Hepatocyte (in vitro differentiated cells): ENCODE measurements around the gene IRX5. TPM values are rescaled to one million over a fixed set of nuclear protein-coding genes. Genes with fewer than 3 reads are reported as not detected.
A peak's percentile ranks its signal among the peaks of the same experiment; 100 is the strongest.

Experiments
- DNase-seq: peaks from one replicate; pipeline ENCODE4 v3.0.0-alpha.2; 2016; ENCODE audit warnings: low spot score
- H2AFZ ChIP-seq: fragments of 200-600 bp; sonication (generic); 2 replicates; pipeline ENCODE4 v1.6.0; 2016; ENCODE audit warnings: antibody characterized with exemption, mild to moderate bottlenecking
- H3K27ac ChIP-seq: fragments of 200-600 bp; sonication (generic); 2 replicates; pipeline ENCODE4 v1.5.1; 2016; ENCODE audit warnings: mild to moderate bottlenecking
- H3K27me3 ChIP-seq: fragments of 200-600 bp; sonication (generic); 2 replicates; pipeline ENCODE4 v1.6.1; 2016
- H3K36me3 ChIP-seq: fragments of 200-600 bp; sonication (generic); replicated peaks from 2 replicates; pipeline ENCODE4 v1.5.1; 2016; ENCODE audit warnings: low read depth; ENCODE audit not compliant: insufficient read depth
- H3K4me1 ChIP-seq: fragments of 200-600 bp; sonication (generic); 2 replicates; pipeline ENCODE4 v1.5.1; 2016; ENCODE audit warnings: mild to moderate bottlenecking, moderate library complexity; ENCODE audit not compliant: insufficient read depth
- H3K4me2 ChIP-seq: fragments of 200-600 bp; sonication (generic); 2 replicates; pipeline ENCODE4 v1.6.0; 2016
- H3K4me3 ChIP-seq: fragments of 200-600 bp; sonication (generic); 2 replicates; pipeline ENCODE4 v1.5.1; 2016; ENCODE audit warnings: mild to moderate bottlenecking
- H3K79me2 ChIP-seq: fragments of 200-600 bp; sonication (generic); 2 replicates; pipeline ENCODE4 v1.6.0; 2017; ENCODE audit warnings: mild to moderate bottlenecking
- H3K9me2 ChIP-seq: fragments of 200-600 bp; sonication (generic); replicated peaks from 2 replicates; pipeline ENCODE4 v1.6.0; 2017; ENCODE audit warnings: mild to moderate bottlenecking; ENCODE audit not compliant: insufficient read depth
- H3K9me3 ChIP-seq: fragments of 200-600 bp; sonication (generic); 2 replicates; pipeline ENCODE4 v1.5.1; 2016; ENCODE audit warnings: low read depth, mild to moderate bottlenecking
- H4K20me1 ChIP-seq: fragments of 200-600 bp; sonication (generic); 2 replicates; pipeline ENCODE4 v1.6.0; 2016; ENCODE audit warnings: mild to moderate bottlenecking; ENCODE audit not compliant: insufficient read depth, poor library complexity, severe bottlenecking
- CTCF ChIP-seq: fragments of 200-600 bp; sonication (generic); IDR thresholded peaks from 2 replicates; pipeline ENCODE4 v1.5.1; 2016; ENCODE audit warnings: antibody characterized with exemption, mild to moderate bottlenecking; ENCODE audit not compliant: poor library complexity
- EZH2 ChIP-seq: fragments of 200-600 bp; sonication (generic); IDR thresholded peaks from 2 replicates; pipeline ENCODE4 v1.6.1; 2016; ENCODE audit warnings: antibody characterized with exemption, mild to moderate bottlenecking, borderline replicate concordance
- EZH2phosphoT487 ChIP-seq: fragments of 200-600 bp; sonication (generic); IDR thresholded peaks from one replicate; pipeline ENCODE4 v1.6.1; 2018; ENCODE audit warnings: antibody characterized with exemption, mild to moderate bottlenecking, low read depth, moderate library complexity; ENCODE audit not compliant: unreplicated experiment, severe bottlenecking
- WGBS: methylation state at CpG from one replicate; pipeline ENCODE4 v1.1.6; 2016; ENCODE audit warnings: low lambda C conversion rate; ENCODE audit errors: missing lambda C conversion rate; 5-methylcytosine and 5-hydroxymethylcytosine counted together
- polyA plus RNA-seq: library from polyadenylated mRNA; unstranded; fragments of >200 nt; fragmentation: Nextera tagmentation; extraction: Ambion mirVana; gene quantifications from 2 replicates; pipeline ENCODE4 v1.2.1, GENCODE V29; 2016
- total RNA-seq: library from RNA; depleted of rRNA; stranded (reverse); fragments of >200 nt; gene quantifications from 2 replicates; pipeline ENCODE4 v1.2.3, GENCODE V29; 2014

IRX5 gene
- total RNA-seq (3.2 and 5.3 TPM in 2 replicates), polyA plus RNA-seq (1.7 and 2.7 TPM in 2 replicates)

- Histone ChIP-seq H2AFZ (peak within 1 kb of the TSS; percentile 86), H3K27me3 (peaks cover 47% of the 10 kb centered on the region), H3K79me2 (peaks cover 45% of the 10 kb centered on the region), H4K20me1 (peaks cover 8% of the 10 kb centered on the region), H3K4me3 (peak within 1 kb of the TSS; percentile 68), H3K4me2 (peak within 1 kb of the TSS; percentile 91), H3K27ac (peak within 1 kb of the TSS; percentile 97), H3K4me1 (peaks cover 11% of the 10 kb centered on the region), H3K9me2 (no peaks in the 10 kb centered on the region), H3K9me3 (no peaks in the 10 kb centered on the region), H3K36me3 (no peaks in the 10 kb centered on the region)
- peak; percentile 95 for DNase-seq
- TF ChIP-seq CTCF (peak; percentile 14), EZH2phosphoT487 (no peak), EZH2 (no peak)
- under 1% methylated on average over 48 of the region's 71 CpGs for WGBS
Observed at GRCh38 chr16:54930005-54930868, at the start of gene IRX5. TSS of gene IRX5 (plus strand) at chr16:54930865. CDS start at chr16:54931199, 334 bp downstream.

GRCh38 chr16:54882556-54882955 is 48.1 kb upstream of the IRX5 start:
- WGBS = 53% methylated on average over 2 of the region's 2 CpGs
- no peaks in the 10 kb centered on the region for H4K20me1 ChIP-seq
- no peak overlapping the region for H3K27ac ChIP-seq
- H3K79me2 ChIP-seq = no peaks in the 10 kb centered on the region
- H3K4me1 ChIP-seq = no peaks in the 10 kb centered on the region
- no peaks in the 10 kb centered on the region for H3K9me3 ChIP-seq
- no peak for DNase-seq
- no peaks in the 10 kb centered on the region for H3K27me3 ChIP-seq
- H2AFZ ChIP-seq = no peak overlapping the region
- H3K4me3 ChIP-seq = no peak overlapping the region
- no peaks in the 10 kb centered on the region for H3K9me2 ChIP-seq
- no peak overlapping the region for H3K4me2 ChIP-seq
- no peak for TF ChIP-seq EZH2
- TF ChIP-seq CTCF = no peak
- TF ChIP-seq EZH2phosphoT487 = no peak
- H3K36me3 ChIP-seq = no peaks in the 10 kb centered on the region

- 85% methylated on average over 1 of the region's 1 CpG for WGBS
- H3K36me3 ChIP-seq = no peaks in the 10 kb centered on the region
- H2AFZ ChIP-seq = no peak overlapping the region
- TF ChIP-seq EZH2phosphoT487 (no peak), EZH2 (no peak), CTCF (no peak)
- H3K4me2 ChIP-seq = no peak overlapping the region
- no peak overlapping the region for H3K27ac ChIP-seq
- H3K27me3 ChIP-seq = no peaks in the 10 kb centered on the region
- H3K9me2 ChIP-seq = no peaks in the 10 kb centered on the region
- H3K4me1 ChIP-seq = no peaks in the 10 kb centered on the region
- H3K9me3 ChIP-seq = no peaks in the 10 kb centered on the region
- no peak overlapping the region for H3K4me3 ChIP-seq
- DNase-seq = no peak
- no peaks in the 10 kb centered on the region for H4K20me1 ChIP-seq
- H3K79me2 ChIP-seq = no peaks in the 10 kb centered on the region
Observed at GRCh38 chr16:54883358-54883757, 47.3 kb upstream of the IRX5 start.
